Fibroblast of mammary gland (primary cell): Measurements from ENCODE around the gene SMAD3.
A peak's percentile ranks its signal among the peaks of the same experiment; 100 is the strongest.

Source experiments
- DNase-seq: peaks from one replicate; pipeline ENCODE4 v3.0.0-alpha.2; 2010; ENCODE audit warnings: low read depth
- H3K4me3 ChIP-seq: 2 replicates; pipeline ENCODE4 v1.5.1; 2011; ENCODE audit warnings: low read depth, mild to moderate bottlenecking, low read length, moderate library complexity; ENCODE audit not compliant: control insufficient read depth
- CTCF ChIP-seq: conservative IDR thresholded peaks from 2 replicates; pipeline ENCODE4 v1.5.1; 2011; ENCODE audit warnings: low read depth, low read length, inconsistent platforms; ENCODE audit not compliant: control insufficient read depth, insufficient read depth

Gene SMAD3

GRCh38 chr15:67063689-67064606, 1.5 kb upstream of the SMAD3 start:
- TF ChIP-seq CTCF = no peak
- no peak for DNase-seq
- no peak overlapping the region for H3K4me3 ChIP-seq

DNA sequence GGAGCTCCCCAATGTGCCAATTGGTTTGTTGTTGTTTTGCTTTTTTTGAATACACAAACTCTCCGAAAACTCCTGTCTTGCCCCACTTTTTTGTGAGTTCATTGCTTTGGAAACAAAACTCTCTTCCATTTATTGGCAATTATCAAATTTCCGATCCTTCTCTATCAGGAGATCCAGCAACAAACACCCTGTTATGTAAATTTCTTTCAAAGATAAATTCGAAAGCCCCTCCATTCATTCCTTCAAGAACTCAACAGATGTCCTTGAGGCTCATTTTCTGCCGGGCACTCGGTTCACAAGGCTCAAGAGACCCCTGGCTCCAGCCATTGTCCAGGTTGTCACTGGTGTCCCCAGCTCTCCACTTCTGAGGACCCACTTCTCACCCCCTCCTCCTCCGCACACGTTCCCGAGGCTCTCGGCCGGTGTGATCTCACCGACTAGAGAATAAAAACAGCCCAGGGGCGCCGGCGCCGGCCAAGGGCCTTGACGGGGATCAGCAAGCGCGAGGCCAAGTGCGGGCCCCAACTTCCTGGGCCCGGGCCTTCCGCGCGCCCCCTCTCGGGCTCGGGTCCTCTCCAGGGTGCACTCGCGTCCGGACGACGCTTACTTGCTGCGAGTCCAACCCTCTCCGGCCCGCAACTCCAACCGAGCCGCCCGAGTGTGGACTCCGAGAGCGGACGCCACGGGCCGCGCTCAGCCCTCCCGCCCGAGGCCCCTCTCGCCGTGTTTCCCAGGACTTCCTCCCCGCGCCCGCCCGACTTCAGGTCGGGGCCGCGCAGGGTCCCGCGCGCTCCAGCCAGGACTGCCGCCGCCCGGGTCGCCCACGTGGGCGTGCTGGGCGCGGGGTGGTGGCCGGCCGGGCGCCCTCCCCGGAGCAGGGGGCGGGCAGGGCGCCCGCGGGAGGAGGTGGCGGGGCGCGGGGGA, 533 bp upstream of the SMAD3 start:
- no peak for TF ChIP-seq CTCF
- H3K4me3 ChIP-seq = peak overlapping the region; percentile 31
- DNase-seq = no peak

GRCh38 chr15:67066041-67066958, 898 bp downstream of the SMAD3 start:
- no peak for DNase-seq
- H3K4me3 ChIP-seq = peak overlapping the region; percentile 94
- no peak for TF ChIP-seq CTCF

DNA sequence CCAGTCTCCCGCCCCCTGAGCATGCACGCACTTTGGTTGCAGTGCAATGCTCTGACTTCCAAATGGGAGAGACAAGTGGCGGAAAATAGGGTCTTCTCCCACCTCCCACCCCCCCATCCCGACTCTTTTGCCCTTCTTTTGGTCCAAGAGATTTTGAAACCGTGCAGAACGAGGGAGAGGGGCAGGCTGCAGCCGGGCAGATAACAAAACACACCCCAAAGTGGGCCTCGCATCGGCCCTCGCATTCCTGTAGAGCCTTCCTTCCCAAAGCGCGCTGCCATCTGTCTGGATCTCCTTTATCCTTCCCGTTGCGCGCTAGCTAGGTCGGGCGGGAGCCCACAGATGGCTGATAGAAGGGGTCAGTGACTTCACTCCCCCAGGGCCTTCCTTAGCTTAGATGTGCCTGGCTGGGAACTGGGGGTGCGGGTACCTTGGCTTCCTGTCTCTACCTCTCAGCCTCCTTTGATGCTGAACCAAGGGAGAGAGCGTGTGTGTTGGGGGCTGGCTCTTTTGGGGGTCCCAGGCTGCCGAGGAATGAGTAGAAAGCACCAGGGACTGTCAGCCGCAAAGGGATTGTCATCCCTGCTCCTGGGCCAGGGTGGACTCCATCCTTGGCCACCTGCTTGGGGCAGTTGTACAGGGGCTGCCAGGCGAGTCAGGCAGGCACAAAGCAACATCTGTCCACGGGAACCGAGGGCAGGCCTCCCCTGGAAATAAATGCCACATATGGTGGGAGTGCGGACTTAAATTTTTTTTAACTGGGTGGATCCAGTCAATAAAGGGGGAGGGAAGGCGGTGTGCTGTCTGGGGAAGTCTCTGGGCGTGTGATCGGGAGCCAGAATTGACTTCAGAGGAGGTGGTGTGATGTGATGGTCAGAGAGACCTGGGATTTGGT, 1.8 kb downstream of the SMAD3 start:
- DNase-seq = peak; percentile 67
- H3K4me3 ChIP-seq = peak overlapping the region; percentile 94
- TF ChIP-seq CTCF = no peak

GRCh38 chr15:67067930-67068551, 2.6 kb downstream of the SMAD3 start:
- TF ChIP-seq CTCF = no peak
- peak overlapping the region; percentile 94 for H3K4me3 ChIP-seq
- no peak for DNase-seq
